Measurements from ENCODE around the gene PHLPP1.
"Not testable (repeated sequence)": the region's sequence is repeated elsewhere in the genome, so short reads cannot be mapped to it uniquely, and the experiment has no call there.

Gene PHLPP1

DNA sequence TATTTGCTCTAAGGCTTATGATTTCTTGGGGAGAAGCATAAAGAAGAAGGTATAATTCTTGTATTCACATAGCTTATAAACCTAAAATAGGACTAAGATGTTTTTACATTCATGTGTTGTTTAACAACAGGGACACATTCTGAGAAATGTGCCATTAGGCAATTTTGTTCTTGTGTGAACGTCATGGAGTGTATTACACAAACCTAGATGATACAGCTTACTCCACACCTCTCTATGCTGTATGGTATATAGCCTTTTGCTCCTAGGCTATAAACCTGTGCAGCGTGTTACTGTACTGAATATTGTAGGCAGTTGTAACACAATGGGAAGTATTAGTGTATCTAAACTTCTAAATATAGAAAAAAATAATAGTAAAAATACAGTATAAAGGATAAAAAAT is 92.1 kb downstream of the PHLPP1 start:
- no peak for DNase-seq (ENCODE audit: low read depth in 1 of 2, low spot score in 1 of 2)

DNA sequence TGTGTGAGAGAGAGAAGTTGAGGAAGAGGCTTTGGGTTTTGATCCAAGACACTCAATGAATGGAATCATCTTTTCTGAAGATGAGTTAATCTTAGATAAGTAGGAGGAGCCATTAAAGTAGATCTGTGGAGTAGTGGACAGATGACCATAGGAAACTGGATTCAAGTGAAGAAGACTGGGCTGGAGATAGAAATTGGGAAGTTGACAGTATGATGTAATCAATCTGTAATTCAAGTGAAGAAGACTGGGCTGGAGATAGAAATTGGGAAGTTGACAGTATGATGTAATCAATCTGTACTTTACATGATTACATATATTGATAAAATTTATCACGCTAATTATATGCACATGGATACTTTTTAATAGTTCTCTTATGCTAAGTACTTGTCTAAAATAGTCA is 92.8 kb downstream of the PHLPP1 start:
- no peak for DNase-seq (ENCODE audit: low read depth in 1 of 2, low spot score in 1 of 2)

DNA sequence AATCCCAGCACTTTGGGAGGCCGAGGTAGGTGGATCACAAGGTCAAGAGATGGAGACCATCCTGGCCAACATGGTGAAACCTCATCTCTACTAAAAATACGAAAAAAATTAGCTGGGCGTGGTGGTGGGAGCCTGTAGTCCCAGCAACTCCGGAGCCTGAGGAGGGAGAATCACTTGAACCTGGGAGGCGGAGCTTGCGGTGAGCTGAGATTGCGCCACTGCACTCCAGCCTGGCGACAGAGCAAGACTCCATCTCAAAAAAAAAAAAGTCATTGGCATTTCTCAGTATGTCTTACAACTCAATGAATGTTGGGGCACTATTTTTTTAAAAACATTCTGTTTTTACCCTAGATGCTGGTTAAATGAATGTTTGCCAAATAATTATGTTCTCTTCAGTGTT is 94.1 kb downstream of the PHLPP1 start:
- DNase-seq (ENCODE audit: low read depth in 1 of 2, low spot score in 1 of 2): not testable (repeated sequence)

DNA sequence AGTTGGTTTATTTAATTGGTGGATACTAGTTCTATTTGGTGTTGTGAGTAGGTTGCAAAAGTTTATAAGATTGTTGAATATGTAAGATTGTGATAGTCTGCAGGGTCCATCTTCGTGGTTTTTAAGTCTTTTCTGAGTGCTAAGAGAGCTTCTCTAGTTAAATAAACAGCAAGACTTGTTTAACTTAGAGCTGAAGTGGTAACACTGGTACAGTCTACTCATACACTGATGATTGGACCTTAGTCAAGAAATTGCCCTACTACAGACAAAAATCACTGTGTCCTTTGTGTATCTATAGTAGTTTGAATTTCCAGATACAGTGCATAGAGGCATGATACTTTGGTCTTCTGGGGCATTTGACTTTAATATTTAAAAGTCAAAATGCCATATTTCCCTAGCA is 94.6 kb downstream of the PHLPP1 start:
- no peak for DNase-seq (ENCODE audit: low read depth in 1 of 2, low spot score in 1 of 2)

DNA sequence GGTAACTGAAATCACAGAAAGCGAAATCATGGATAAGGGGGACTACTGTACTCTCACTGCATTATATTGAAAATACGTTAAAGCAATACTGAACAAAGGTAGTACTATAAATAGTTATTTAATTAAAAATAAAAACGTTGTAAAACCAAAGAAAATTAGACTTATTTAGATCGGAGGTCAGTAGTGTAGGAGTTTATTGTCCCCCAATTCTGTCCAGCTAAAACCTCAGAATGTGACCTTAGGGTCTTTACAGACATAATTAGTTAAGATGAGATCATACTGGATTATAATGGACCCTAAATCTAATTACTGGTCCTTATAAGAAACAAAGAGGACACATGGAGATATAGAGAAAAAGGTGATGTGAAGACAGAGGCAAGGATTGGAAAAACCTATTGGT is 95.3 kb downstream of the PHLPP1 start:
- no peak for DNase-seq (ENCODE audit: low read depth in 1 of 2, low spot score in 1 of 2)

DNA sequence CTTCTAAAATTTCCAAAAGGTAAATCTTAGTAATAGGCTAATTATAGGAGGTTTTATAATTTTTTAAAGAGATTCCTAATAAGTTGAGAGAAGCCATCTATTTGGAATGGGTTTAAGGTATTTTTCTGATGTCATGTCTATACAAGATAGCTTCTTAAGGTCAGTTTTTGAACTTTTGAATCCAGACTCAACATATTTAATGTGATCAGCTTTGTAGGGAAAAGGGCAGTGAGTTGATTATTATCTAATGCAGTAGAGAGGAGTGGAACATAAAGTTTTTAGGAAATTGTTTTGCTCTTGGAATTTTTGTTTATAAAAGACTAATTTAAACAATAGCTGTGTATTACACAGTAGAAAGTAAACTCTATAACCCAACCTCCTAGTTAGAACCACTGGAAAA is 96.3 kb downstream of the PHLPP1 start:
- DNase-seq (ENCODE audit: low read depth in 1 of 2, low spot score in 1 of 2): no peak

DNA sequence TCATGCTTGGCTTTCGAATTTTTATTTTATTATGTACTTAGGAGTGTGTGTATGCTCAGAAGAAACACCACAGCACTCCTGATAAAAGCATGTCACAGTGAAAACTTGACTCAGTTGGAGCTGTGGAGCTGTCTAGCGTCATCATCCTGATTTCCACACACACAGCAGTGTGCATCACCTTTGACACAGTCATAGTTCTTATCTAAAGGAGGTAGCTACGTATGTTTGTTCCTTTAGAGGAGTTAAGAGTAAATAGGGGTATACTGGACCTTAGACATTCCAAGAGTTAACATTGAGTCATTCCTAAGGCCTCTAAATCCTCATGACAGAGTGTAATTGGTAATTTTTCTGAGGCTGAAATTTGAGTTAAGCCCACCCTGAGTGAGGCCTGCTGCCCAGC is 96.9 kb downstream of the PHLPP1 start:
- DNase-seq (ENCODE audit: low read depth in 1 of 2, low spot score in 1 of 2): no peak

DNA sequence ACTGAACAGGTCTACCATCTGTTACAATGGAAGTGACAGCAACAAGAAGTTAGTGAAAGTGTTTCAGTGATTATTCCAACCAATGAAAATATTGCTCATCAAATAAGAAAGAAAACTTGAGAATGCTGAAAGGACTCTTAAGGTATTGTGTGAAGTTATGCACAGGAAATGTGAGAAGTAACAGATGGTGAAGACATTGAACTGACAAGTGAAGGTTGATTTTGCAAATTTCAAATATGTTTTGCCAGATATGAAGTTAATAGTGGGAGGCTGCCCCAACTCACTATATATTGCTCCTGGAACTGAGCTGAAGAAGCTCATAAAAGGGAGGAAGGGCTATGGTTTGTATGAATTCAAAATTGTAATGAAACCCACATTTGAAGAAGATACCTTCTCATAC is 97.5 kb downstream of the PHLPP1 start:
- DNase-seq (ENCODE audit: low read depth in 1 of 2, low spot score in 1 of 2): no peak

DNA sequence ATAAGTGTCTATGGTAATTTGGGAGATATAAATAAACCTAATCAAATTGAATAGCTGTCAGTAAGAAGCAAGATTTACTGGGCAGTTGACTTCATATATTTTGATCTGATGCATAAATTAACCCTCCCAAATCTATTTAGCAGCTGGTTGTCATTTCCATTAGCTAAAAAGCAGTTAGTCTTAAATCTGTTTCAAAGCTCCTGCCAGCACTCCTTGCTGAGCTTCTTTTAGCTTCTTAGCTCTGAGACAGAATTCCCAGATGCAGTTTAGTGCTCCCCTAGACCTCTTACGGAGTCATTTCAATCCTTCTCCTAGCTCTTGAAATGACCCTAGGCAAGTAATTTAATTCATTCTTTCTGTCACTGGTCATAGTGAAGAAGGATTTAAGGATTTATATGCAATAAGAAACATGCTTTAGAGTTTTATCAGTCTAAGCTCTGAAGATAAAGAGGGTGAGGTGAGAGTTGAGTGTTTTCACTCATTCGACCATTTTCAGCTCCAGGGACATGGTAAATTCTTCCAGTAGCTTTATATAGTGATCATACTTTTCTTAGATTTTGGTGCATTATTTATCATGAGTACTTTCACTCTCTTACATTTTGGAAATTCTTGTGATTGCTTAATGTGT is 98.9 kb downstream of the PHLPP1 start:
- no peak for DNase-seq (ENCODE audit: low read depth in 1 of 2, low spot score in 1 of 2)

DNA sequence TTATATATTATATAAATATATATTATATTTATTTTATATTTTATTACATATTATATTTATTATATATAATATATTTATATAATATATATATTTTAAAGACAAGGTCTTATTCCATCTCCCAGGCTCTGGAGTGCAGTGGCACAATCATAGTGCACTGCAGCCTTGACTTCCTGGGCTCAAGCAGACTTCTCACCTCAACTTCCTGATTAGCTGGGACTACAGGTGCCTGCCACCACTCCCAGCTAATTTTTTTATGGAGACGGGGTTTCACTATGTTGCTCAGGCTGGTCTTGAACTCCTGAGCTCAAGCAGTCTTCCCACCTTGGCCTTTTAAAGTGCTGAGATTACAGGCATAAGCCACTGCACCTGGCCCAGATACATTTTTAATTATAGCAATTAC is 110.0 kb downstream of the PHLPP1 start:
- no peak for DNase-seq (ENCODE audit: low read depth in 1 of 2, low spot score in 1 of 2)

DNA sequence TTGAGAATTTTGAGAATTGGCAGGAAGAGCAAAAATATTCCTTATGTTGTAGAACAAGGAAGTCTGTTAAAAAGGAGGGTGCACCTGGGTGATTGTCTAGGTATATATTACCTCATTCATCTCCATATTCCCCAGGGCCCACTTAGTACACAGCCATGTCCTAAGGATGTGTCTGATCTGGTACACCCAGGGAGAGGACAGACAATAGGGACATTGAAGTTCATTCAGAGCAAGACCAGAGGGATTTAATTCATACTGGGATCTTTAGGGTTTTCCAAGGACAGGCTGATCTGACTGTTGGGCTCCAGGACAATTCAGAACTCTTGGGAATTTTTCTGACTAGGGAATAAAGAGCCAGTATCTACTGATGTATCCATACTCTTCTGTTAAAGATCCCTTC is 112.1 kb downstream of the PHLPP1 start:
- no peak for DNase-seq (ENCODE audit: low read depth in 1 of 2, low spot score in 1 of 2)

DNA sequence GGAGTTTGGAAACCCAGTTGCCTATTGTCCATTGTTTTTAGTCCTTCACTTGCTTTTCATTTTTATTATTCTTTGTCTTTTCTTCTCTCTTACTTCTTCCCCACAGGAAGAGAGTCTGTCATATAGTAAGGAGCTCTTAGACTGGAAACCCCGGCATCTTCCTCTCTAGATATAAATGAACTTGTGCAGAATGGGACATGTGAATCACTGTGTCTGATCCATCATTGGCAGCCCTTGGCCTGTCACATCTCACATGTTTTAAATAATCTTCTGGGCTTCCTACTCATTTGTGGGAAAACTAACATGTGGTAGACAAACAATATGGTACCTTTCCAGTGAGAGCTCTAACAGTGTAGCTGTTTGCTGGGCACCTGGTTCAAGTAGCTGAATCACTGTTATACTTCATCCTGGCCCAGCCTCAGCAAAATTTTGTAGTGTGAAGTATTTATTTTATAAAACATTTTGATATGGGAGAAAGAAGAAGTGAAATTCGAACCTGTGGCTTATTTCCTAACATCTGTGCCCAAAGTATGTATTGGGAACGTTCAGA is 112.8 kb downstream of the PHLPP1 start:
- no peak for DNase-seq (ENCODE audit: low read depth in 1 of 2, low spot score in 1 of 2)

DNA sequence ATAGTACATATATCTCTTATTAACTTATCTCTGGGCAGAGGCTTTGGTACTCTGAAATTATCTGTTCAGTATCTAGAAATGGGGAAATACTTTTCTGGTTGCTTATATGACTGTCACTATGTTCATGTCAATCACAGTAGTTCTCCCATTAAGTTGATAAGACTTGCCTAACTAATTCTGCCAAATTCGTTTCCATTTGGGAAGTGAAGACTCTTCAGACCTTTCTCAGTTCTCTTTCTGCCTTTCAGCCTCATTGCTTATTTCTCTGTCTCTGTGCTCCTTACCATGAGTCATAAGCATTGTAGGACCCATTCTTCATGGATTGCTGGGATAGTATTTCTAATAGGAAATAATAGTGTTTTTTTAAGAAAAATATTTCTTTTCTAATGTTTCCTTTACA is 113.5 kb downstream of the PHLPP1 start:
- DNase-seq (ENCODE audit: low read depth in 1 of 2, low spot score in 1 of 2): no peak

DNA sequence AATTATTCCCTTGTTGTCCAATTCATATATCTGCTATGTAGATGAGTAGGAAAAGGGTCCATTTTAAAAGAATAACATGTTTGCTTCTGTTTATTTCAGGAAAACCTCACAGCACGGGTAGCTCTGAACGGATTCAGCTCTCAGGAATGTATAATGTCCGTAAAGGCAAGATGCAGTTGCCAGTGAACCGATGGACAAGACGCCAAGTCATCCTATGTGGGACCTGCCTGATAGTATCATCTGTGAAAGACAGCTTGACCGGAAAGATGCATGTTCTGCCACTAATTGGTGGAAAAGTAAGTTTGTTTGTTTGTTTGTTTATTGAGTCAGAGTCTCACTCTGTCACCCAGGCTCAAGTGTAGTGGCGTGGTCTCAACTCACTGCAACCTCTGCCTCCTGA is 114.6 kb downstream of the PHLPP1 start:
- no peak for DNase-seq (ENCODE audit: low read depth in 1 of 2, low spot score in 1 of 2)

DNA sequence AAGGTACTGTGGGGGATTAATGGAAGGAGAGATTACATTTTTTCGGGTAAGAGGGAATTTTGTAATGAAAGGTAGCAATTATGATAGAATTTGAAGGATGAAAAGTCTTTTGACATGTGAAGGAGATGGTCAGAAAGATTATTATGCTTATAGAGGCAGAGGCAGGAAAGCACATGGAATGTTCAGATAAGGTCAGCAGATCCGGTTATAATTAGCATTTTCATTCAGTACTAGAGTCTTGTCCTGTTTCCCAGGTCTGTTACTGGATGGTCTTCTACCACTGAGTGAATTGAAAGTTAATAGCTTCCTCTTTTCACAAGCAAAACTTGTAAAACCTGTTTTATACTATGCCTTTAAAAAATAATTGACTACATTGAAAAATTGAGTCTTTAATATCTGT is 116.9 kb downstream of the PHLPP1 start:
- no peak for DNase-seq (ENCODE audit: low read depth in 1 of 2, low spot score in 1 of 2)

DNA sequence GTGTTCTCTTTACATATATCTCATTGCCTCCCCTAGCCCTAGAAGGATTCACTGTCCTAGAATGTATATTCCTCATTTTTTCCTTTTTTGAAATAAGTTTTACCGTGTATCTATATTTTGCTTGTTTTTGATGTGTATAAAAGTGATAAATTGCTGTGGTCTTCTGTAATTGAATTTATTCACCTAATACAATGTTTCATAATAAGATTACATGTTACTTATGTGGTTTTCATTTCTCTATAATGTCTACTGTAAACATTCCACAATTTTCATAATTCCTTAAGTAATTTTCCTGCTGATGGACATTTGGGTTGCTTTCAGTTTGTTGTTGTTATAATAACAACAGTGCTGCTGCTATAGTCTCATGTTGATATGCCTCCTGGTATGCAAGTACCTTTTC is 118.2 kb downstream of the PHLPP1 start:
- DNase-seq (ENCODE audit: low read depth in 1 of 2, low spot score in 1 of 2): no peak

DNA sequence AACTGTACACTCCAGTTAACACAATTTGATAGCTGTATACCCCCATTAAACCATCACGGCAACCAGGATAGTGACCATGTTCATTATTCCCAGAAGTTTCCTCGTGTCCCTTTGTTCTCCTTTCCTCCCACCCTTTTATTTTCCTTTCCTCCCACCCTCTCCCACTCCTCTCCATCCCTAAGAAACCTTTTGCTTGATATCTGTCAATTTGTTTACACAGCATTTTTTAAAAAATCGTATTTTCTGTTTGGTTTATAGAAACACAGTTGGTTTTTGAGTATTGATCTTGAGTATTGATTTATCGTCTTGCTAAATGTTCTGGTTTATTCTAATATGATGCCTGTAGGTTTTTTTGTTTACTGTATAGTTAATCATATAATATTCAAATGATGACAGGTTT is 119.4 kb downstream of the PHLPP1 start:
- no peak for DNase-seq (ENCODE audit: low read depth in 1 of 2, low spot score in 1 of 2)

DNA sequence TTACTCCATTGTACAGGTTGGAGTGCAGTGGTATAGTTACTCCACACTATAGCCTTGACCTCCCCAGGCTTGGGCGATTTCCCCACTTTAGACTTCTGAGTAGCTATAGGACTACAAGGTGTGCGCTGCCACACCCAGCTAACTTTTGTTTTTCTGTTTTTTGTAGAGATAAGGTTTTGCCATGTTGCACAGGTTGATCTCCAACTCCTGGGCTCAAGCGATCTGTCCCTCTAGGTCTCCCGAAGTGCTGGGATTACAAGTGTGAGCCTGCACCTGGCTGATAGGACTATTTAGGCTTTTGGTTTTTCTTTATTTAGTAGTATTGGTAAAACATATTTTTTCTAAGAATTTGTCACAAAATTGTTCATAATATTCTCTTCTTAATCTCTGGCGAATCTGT is 121.7 kb downstream of the PHLPP1 start:
- no peak for DNase-seq (ENCODE audit: low read depth in 1 of 2, low spot score in 1 of 2)

DNA sequence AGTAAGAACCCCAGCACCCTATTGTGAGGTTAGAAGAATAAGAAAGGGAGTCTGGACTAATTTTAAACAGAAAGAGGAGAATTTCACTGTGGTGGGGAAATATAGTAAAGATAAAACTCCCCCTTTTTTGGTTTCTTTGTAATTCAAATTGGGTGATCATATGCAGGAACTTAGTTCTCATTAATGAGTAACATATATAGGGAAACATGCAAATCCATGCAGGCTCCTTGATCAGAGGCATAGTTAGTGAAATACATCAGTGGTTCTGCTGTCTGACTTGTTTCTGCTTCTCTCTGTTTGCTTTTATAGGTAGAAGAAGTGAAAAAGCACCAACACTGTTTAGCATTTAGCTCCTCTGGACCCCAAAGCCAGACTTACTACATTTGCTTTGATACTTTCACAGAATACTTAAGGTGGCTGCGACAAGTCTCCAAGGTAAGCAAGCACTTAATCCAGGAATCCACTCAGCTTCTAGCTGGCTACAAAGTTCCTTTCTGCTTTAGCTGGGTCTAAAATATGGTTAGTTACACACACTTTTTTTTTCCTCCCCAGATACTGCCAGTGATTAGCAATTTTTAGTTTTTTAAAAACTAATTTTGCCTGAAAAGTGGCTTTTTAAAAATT is 123.2 kb downstream of the PHLPP1 start:
- DNase-seq (ENCODE audit: low read depth in 1 of 2, low spot score in 1 of 2): no peak

DNA sequence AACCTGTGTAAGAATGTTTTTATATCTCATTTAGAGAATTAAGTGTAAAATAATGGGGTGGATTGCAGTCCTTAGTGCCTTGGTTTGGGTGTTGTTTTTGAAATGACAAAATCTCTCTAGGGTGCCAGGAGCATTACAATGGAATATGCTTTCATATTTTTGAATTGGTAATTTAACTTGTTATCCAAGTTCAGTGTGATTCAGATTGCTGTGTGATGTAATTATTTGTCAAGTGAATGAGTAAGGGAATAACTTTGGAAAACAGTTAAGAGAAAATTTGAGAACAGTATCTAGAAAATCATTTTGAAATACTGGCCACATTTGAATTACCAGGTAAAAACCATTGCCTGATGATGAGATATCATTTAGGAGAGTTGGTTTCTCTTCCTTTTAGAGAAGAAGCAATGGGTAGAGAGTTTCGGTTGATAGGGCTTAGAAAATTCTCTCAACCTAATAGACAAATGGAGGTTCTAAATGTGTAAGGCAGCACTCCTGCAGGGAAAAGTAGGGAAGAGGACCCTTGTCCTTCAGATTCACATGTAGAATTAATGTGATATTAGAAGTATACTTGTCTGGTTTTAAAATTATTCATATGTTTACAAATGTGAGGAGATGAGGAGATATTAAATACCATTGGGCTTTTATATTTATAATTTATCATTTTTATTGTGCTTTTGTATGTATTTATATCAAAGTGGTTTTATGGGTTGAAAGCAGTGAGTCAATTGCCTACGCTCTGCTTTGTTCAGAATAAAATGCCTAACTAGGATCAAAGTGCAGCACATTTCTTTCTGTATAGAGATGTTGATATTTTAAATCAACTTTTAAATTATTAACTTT is 124.8 kb downstream of the PHLPP1 start:
- no peak for DNase-seq (ENCODE audit: low read depth in 1 of 2, low spot score in 1 of 2)

DNA sequence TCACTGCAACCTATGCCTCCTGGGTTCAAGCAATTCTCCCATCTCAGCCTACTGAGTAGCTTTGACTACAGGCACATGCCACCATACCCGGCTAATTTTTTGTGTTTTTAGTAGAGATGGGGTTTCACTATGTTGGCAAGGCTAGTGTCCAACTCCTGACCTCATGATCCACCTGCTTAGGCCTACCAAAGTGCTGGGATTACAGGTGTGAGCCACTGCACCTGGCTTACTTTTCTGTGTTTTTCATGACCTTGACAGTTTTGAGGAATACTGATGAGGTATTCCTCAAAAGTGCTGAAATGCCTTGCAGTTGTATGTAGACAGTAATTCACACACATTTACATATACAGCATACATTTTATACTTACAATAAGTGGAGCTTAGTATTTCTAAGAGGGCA is 126.1 kb downstream of the PHLPP1 start:
- no peak for DNase-seq (ENCODE audit: low read depth in 1 of 2, low spot score in 1 of 2)

DNA sequence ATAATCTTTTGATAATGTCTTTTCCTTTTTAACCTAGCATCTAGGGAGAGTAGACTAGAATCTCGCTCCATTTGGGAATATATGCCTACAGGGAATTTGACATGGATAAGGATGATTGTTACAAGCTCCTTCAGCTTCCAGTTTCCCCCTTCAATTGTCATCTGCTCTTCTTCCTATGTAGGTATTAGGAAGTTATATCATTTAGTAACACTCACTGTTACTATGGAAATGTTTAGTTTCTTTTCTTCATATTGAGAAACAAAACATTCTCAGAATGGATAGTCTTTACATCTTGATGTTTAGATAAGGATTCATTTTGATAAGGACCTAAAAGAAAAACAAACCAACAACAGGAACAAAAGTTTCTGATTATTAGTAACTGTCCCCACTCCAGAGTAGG is 127.6 kb downstream of the PHLPP1 start:
- DNase-seq (ENCODE audit: low read depth in 1 of 2, low spot score in 1 of 2): no peak

Measured in activated CD4-positive, alpha-beta T cell treated with anti-CD3 and anti-CD28 coated beads, Interleukin-2, amount 50 U/mL, for 24 hours (primary cell).